HEK293 (cell line): Measurements from ENCODE around the gene PTGFRN.

Experiments
- CTCF ChIA-PET: fragments of 350-600 bp; formaldehyde crosslinking; extraction: SDS; loops from one replicate; lab custom pipeline; 2021; ENCODE audit warnings: antibody characterized with exemption; lab: Yijun Ruan, JAX
- POLR2A ChIA-PET: fragments of 300-600 bp; formaldehyde crosslinking; extraction: SDS; loops from one replicate; lab custom pipeline; 2020; ENCODE audit warnings: antibody characterized with exemption, inconsistent platforms; lab: Yijun Ruan, JAX
- H3K27ac ChIP-seq: fragments of 200-500 bp; sonication (Bioruptor generic); 2 replicates; pipeline ENCODE4 v1.5.1; 2014; ENCODE audit warnings: low read depth, low read length, control low read depth, inconsistent platforms; ENCODE audit errors: extremely low read depth
- H3K36me3 ChIP-seq, 2 experiments: fragments of 200-500 bp in 1 of 2; sonication (Bioruptor generic) in 1 of 2; 1 replicate in 1 of 2; 2 replicates in 1 of 2; pipeline ENCODE4 v1.5.1; 2014 to 2017; ENCODE audit warnings: inconsistent platforms in 2 of 2, low read length in 2 of 2; ENCODE audit not compliant: control insufficient read depth in 2 of 2, insufficient read depth in 1 of 2
- H3K4me1 ChIP-seq: fragments of 200-500 bp; sonication (Bioruptor generic); 2 replicates; pipeline ENCODE4 v1.5.1; 2014; ENCODE audit warnings: mild to moderate bottlenecking, low read length, inconsistent platforms; ENCODE audit not compliant: control insufficient read depth, insufficient read depth
- H3K4me3 ChIP-seq: 2 replicates; pipeline ENCODE4 v1.5.1; 2011; ENCODE audit warnings: low read depth, mild to moderate bottlenecking, control low read depth, low read length, moderate library complexity
- H3K9me3 ChIP-seq: fragments of 200-500 bp; sonication (Bioruptor generic); 2 replicates; pipeline ENCODE4 v1.5.1; 2014; ENCODE audit warnings: low read depth, low read length, inconsistent platforms; ENCODE audit not compliant: control insufficient read depth, insufficient read depth
- EGR2 ChIP-seq: fragments of 450-650 bp; formaldehyde crosslinking; IDR thresholded peaks from 2 replicates; pipeline ENCODE4 v1.5.1; 2016; ENCODE audit warnings: low read depth, missing biosample characterization, missing genetic modification characterization
- GFI1B ChIP-seq: fragments of 450-650 bp; formaldehyde crosslinking; IDR thresholded peaks from 2 replicates; pipeline ENCODE4 v1.5.1; 2016; ENCODE audit warnings: missing biosample characterization, missing genetic modification characterization
- GLI4 ChIP-seq: fragments of 450-650 bp; formaldehyde crosslinking; IDR thresholded peaks from 2 replicates; pipeline ENCODE4 v1.5.1; 2016; ENCODE audit warnings: missing biosample characterization, missing genetic modification characterization
- HOXA7 ChIP-seq: sonication (generic); formaldehyde crosslinking; IDR thresholded peaks from 2 replicates; pipeline ENCODE4 v1.8.1; 2022; ENCODE audit warnings: missing genetic modification reagents, borderline replicate concordance
- OVOL3 ChIP-seq: fragments of 450-650 bp; formaldehyde crosslinking; IDR thresholded peaks from 2 replicates; pipeline ENCODE4 v1.5.1; 2016; ENCODE audit warnings: missing biosample characterization, missing genetic modification characterization
- YY1 ChIP-seq: fragments of 450-650 bp; formaldehyde crosslinking; IDR thresholded peaks from 2 replicates; pipeline ENCODE4 v1.5.1; 2018; ENCODE audit warnings: missing biosample characterization, missing genetic modification characterization
- ZFP37 ChIP-seq: fragments of 450-650 bp; formaldehyde crosslinking; IDR thresholded peaks from 2 replicates; pipeline ENCODE4 v1.5.1; 2016; ENCODE audit warnings: missing biosample characterization, missing genetic modification characterization
- ZIC2 ChIP-seq: fragments of 450-650 bp; formaldehyde crosslinking; IDR thresholded peaks from 2 replicates; pipeline ENCODE4 v1.5.1; 2016; ENCODE audit warnings: missing biosample characterization, missing genetic modification characterization
- ZNF138 ChIP-seq: fragments of 450-650 bp; formaldehyde crosslinking; IDR thresholded peaks from 2 replicates; pipeline ENCODE4 v1.5.1; 2016; ENCODE audit warnings: missing biosample characterization, missing genetic modification characterization, borderline replicate concordance
- ZNF16 ChIP-seq: fragments of 450-650 bp; formaldehyde crosslinking; IDR thresholded peaks from 2 replicates; pipeline ENCODE4 v1.5.1; 2016; ENCODE audit warnings: low read depth, missing biosample characterization, missing genetic modification characterization
- ZNF211 ChIP-seq: fragments of 450-650 bp; formaldehyde crosslinking; IDR thresholded peaks from 2 replicates; pipeline ENCODE4 v1.5.1; 2016; ENCODE audit warnings: low read depth, missing biosample characterization, missing genetic modification characterization
- ZNF391 ChIP-seq: fragments of 450-650 bp; formaldehyde crosslinking; IDR thresholded peaks from 2 replicates; pipeline ENCODE4 v1.5.1; 2016; ENCODE audit warnings: low read depth, missing biosample characterization, missing genetic modification characterization, borderline replicate concordance
- ZNF521 ChIP-seq: fragments of 450-650 bp; formaldehyde crosslinking; IDR thresholded peaks from 2 replicates; pipeline ENCODE4 v1.5.1; 2017; ENCODE audit warnings: missing biosample characterization, mild to moderate bottlenecking, missing genetic modification characterization
- ZNF530 ChIP-seq: fragments of 450-650 bp; formaldehyde crosslinking; IDR thresholded peaks from 2 replicates; pipeline ENCODE4 v1.5.1; 2016; ENCODE audit warnings: low read depth, missing biosample characterization, missing genetic modification characterization
- ZNF544 ChIP-seq: fragments of 450-650 bp; formaldehyde crosslinking; IDR thresholded peaks from 2 replicates; pipeline ENCODE4 v1.5.0; 2017; ENCODE audit warnings: missing biosample characterization, missing genetic modification characterization
- ZNF621 ChIP-seq: fragments of 450-650 bp; formaldehyde crosslinking; IDR thresholded peaks from 2 replicates; pipeline ENCODE4 v1.5.1; 2017; ENCODE audit warnings: missing biosample characterization, missing genetic modification characterization
- ZNF792 ChIP-seq: fragments of 450-650 bp; formaldehyde crosslinking; IDR thresholded peaks from 2 replicates; pipeline ENCODE4 v1.5.1; 2016; ENCODE audit warnings: missing biosample characterization, missing genetic modification characterization
- ZNF837 ChIP-seq: fragments of 450-650 bp; formaldehyde crosslinking; IDR thresholded peaks from 2 replicates; pipeline ENCODE4 v1.5.1; 2016; ENCODE audit warnings: missing biosample characterization, missing genetic modification characterization
- TF ChIP-seq, protein P1 (sequence below): fragments of 450-650 bp; formaldehyde crosslinking; conservative IDR thresholded peaks from 2 replicates; pipeline ENCODE4 v1.5.1; 2016; ENCODE audit warnings: low read depth, missing biosample characterization, missing genetic modification characterization
- TF ChIP-seq, protein P2 (sequence below): fragments of 450-650 bp; formaldehyde crosslinking; IDR thresholded peaks from 2 replicates; pipeline ENCODE4 v1.5.1; 2017; ENCODE audit warnings: missing biosample characterization, missing genetic modification characterization
- TF ChIP-seq, protein P3 (sequence below): fragments of 450-650 bp; formaldehyde crosslinking; IDR thresholded peaks from 2 replicates; pipeline ENCODE4 v1.5.1; 2016; ENCODE audit warnings: missing biosample characterization, missing genetic modification characterization, borderline replicate concordance
- TF ChIP-seq, protein P4 (sequence below): IDR thresholded peaks from 2 replicates; pipeline ENCODE4 v1.6.1; 2011; ENCODE audit warnings: mild to moderate bottlenecking, low read depth, low read length, borderline replicate concordance

PTGFRN gene

DNA sequence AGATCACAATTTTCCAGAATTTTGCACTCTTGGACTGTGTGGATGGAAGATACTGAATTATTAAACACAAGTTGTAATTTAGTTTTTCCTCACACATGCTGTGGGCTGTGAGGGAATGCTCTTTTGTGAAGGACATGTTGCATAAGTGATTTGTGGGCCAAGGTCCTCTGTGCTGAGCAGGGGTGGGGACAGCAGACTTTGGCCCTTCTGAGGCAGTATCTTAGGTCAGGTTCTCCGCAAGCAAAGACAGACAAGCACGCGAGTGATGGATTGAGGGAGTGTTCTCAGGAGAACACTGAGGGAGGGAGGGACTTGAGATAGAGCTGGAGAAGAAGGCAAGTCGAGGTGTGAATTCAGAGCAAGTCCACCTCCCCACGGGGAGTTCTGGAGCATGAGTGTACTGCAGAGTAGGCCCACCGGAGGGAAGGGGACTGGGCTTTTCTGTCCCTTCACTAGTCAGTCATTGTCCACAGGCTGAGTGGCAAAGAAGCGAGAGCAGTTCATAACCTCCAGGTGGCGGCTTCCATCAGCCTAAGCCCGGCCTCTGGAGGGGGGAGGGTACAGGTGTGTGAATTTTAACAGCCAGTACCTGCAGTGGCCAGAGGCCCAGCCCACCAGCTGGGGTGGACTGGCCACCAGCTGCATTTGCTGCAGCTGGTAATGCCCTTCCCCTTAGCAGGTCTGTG, 72.7 kb downstream of the PTGFRN start:
- Histone ChIP-seq H3K9me3 (no peaks in the 10 kb centered on the region), H3K27ac (no peak overlapping the region)
- no peak for TF ChIP-seq ZNF530 (tag by site-specific recombination)
- TF ChIP-seq ZIC2: no peak
- TF ChIP-seq ZNF544 (tag by site-specific recombination): no peak
- no peak for TF ChIP-seq ZNF792 (tag by site-specific recombination)
- TF ChIP-seq ZFP37: no peak
- TF ChIP-seq GLI4 (tag by site-specific recombination): no peak
- TF ChIP-seq ZNF521 (tag by site-specific recombination): no peak
- no peak for TF ChIP-seq ZNF16 (tag by site-specific recombination)
- no peak for TF ChIP-seq ZNF138 (tag by site-specific recombination)
- no peak for TF ChIP-seq EGR2
- TF ChIP-seq, all 188 proteins: peak for 0
- H3K36me3 ChIP-seq: peaks cover 0 to 26% of the 10 kb centered on the region in 2 experiments; a peak in 1 of 3 replicates
- POLR2A ChIA-PET: no interaction called here
- H3K4me3 ChIP-seq: no peak overlapping the region
- no peaks in the 10 kb centered on the region for H3K4me1 ChIP-seq
- CTCF ChIA-PET: no interaction called here

DNA sequence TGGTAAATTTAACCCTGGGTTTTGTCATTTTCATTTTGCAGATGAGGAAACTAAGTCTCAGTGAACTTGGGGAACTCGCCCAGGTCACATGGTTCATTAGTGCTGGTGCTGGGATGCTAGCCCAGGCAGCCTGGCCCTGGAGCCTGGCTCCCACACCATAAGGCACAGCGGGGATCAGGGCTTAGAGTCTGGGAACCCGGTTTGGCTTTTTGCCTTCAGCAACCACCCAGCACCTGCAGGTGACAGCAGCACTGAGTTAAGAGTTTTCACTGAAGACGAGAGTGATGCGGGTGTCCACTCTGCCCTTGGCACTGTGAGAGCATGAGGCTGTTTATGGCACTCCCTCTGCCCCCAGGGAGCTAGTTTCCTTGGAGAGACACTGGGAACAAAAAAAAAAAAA, 73.4 kb downstream of the PTGFRN start:
- Histone ChIP-seq H3K4me1 (no peaks in the 10 kb centered on the region), H3K27ac (no peak overlapping the region), H3K4me3 (no peak overlapping the region), H3K36me3 (peaks cover 0 to 26% of the 10 kb centered on the region in 2 experiments; a peak in 1 of 3 replicates)
- ChIA-PET POLR2A (no interaction called here), CTCF (no interaction called here)
- TF ChIP-seq, protein P1, sequence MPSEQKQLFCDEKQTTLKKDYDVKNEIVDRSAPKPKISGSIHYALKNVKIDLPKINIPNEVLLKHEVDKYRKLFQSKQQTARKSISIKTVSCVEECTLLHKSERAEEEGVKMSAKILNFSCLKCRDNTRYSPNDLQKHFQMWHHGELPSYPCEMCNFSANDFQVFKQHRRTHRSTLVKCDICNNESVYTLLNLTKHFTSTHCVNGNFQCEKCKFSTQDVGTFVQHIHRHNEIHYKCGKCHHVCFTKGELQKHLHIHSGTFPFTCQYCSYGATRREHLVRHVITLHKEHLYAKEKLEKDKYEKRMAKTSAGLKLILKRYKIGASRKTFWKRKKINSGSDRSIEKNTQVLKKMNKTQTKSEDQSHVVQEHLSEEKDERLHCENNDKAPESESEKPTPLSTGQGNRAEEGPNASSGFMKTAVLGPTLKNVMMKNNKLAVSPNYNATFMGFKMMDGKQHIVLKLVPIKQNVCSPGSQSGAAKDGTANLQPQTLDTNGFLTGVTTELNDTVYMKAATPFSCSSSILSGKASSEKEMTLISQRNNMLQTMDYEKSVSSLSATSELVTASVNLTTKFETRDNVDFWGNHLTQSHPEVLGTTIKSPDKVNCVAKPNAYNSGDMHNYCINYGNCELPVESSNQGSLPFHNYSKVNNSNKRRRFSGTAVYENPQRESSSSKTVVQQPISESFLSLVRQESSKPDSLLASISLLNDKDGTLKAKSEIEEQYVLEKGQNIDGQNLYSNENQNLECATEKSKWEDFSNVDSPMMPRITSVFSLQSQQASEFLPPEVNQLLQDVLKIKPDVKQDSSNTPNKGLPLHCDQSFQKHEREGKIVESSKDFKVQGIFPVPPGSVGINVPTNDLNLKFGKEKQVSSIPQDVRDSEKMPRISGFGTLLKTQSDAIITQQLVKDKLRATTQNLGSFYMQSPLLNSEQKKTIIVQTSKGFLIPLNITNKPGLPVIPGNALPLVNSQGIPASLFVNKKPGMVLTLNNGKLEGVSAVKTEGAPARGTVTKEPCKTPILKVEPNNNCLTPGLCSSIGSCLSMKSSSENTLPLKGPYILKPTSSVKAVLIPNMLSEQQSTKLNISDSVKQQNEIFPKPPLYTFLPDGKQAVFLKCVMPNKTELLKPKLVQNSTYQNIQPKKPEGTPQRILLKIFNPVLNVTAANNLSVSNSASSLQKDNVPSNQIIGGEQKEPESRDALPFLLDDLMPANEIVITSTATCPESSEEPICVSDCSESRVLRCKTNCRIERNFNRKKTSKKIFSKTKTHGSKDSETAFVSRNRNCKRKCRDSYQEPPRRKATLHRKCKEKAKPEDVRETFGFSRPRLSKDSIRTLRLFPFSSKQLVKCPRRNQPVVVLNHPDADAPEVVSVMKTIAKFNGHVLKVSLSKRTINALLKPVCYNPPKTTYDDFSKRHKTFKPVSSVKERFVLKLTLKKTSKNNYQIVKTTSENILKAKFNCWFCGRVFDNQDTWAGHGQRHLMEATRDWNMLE (tag by site-specific recombination): no peak
- TF ChIP-seq, protein P2, sequence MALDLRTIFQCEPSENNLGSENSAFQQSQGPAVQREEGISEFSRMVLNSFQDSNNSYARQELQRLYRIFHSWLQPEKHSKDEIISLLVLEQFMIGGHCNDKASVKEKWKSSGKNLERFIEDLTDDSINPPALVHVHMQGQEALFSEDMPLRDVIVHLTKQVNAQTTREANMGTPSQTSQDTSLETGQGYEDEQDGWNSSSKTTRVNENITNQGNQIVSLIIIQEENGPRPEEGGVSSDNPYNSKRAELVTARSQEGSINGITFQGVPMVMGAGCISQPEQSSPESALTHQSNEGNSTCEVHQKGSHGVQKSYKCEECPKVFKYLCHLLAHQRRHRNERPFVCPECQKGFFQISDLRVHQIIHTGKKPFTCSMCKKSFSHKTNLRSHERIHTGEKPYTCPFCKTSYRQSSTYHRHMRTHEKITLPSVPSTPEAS (tag by site-specific recombination): no peak
- no peak for TF ChIP-seq OVOL3
- TF ChIP-seq ZNF391 (tag by site-specific recombination): no peak
- TF ChIP-seq HOXA7 (CRISPR knock-in tag): no peak
- TF ChIP-seq, protein P3, sequence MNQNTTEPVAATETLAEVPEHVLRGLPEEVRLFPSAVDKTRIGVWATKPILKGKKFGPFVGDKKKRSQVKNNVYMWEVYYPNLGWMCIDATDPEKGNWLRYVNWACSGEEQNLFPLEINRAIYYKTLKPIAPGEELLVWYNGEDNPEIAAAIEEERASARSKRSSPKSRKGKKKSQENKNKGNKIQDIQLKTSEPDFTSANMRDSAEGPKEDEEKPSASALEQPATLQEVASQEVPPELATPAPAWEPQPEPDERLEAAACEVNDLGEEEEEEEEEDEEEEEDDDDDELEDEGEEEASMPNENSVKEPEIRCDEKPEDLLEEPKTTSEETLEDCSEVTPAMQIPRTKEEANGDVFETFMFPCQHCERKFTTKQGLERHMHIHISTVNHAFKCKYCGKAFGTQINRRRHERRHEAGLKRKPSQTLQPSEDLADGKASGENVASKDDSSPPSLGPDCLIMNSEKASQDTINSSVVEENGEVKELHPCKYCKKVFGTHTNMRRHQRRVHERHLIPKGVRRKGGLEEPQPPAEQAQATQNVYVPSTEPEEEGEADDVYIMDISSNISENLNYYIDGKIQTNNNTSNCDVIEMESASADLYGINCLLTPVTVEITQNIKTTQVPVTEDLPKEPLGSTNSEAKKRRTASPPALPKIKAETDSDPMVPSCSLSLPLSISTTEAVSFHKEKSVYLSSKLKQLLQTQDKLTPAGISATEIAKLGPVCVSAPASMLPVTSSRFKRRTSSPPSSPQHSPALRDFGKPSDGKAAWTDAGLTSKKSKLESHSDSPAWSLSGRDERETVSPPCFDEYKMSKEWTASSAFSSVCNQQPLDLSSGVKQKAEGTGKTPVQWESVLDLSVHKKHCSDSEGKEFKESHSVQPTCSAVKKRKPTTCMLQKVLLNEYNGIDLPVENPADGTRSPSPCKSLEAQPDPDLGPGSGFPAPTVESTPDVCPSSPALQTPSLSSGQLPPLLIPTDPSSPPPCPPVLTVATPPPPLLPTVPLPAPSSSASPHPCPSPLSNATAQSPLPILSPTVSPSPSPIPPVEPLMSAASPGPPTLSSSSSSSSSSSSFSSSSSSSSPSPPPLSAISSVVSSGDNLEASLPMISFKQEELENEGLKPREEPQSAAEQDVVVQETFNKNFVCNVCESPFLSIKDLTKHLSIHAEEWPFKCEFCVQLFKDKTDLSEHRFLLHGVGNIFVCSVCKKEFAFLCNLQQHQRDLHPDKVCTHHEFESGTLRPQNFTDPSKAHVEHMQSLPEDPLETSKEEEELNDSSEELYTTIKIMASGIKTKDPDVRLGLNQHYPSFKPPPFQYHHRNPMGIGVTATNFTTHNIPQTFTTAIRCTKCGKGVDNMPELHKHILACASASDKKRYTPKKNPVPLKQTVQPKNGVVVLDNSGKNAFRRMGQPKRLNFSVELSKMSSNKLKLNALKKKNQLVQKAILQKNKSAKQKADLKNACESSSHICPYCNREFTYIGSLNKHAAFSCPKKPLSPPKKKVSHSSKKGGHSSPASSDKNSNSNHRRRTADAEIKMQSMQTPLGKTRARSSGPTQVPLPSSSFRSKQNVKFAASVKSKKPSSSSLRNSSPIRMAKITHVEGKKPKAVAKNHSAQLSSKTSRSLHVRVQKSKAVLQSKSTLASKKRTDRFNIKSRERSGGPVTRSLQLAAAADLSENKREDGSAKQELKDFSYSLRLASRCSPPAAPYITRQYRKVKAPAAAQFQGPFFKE (tag by site-specific recombination): no peak
- TF ChIP-seq, protein P4, sequence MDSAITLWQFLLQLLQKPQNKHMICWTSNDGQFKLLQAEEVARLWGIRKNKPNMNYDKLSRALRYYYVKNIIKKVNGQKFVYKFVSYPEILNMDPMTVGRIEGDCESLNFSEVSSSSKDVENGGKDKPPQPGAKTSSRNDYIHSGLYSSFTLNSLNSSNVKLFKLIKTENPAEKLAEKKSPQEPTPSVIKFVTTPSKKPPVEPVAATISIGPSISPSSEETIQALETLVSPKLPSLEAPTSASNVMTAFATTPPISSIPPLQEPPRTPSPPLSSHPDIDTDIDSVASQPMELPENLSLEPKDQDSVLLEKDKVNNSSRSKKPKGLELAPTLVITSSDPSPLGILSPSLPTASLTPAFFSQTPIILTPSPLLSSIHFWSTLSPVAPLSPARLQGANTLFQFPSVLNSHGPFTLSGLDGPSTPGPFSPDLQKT: no peak
- TF ChIP-seq ZNF521 (tag by site-specific recombination): no peak
- no peak for TF ChIP-seq YY1 (tag by site-specific recombination)
- no peak for TF ChIP-seq ZNF211 (tag by site-specific recombination)
- TF ChIP-seq ZNF621 (tag by site-specific recombination): no peak
- TF ChIP-seq GFI1B (tag by site-specific recombination): no peak
- no peak for TF ChIP-seq ZNF837 (tag by site-specific recombination)
- TF ChIP-seq, all 188 proteins: peak for 0
- H3K9me3 ChIP-seq: no peaks in the 10 kb centered on the region
